Endothelial cell of umbilical vein (primary cell): ENCODE measurements around the gene SP140. TPM values are rescaled to one million over a fixed set of nuclear protein-coding genes. Genes with fewer than 3 reads are reported as not detected.

Experiments used
- BruUV-seq: library from RNA; stranded (reverse); fragments of 400-500 nt; replicated peaks from 2 replicates; lab custom pipeline; 2021; lab: Mats Ljungman, UMichigan
- CTCF ChIA-PET: fragments of 300-600, 350-600 bp; sonication (Branson Sonifier 250); formaldehyde crosslinking; loops from one replicate; lab custom pipeline; 2021; ENCODE audit warnings: antibody characterized with exemption, inconsistent platforms; lab: Charles Lee
- POLR2A ChIA-PET: fragments of 300-600, 350-600 bp; sonication (Branson Sonifier 250); formaldehyde crosslinking; loops from one replicate; lab custom pipeline; 2021; ENCODE audit warnings: antibody characterized with exemption, inconsistent platforms; lab: Charles Lee
- DNase-seq: peaks from one replicate; pipeline ENCODE4 v3.0.0-alpha.2; 2011; ENCODE audit warnings: low read depth, low spot score
- FAIRE-seq: peaks from 2 replicates; lab custom pipeline; 2011; peaks lifted over from hg19 to GRCh38; lab: Jason Lieb, UNC
- H2AFZ ChIP-seq: 2 replicates; pipeline ENCODE4 v1.6.0; 2012; ENCODE audit warnings: low read depth, low read length, control low read depth, inconsistent platforms
- H3K27ac ChIP-seq: 2 replicates; pipeline ENCODE4 v1.5.1; 2011; ENCODE audit warnings: low read depth, mild to moderate bottlenecking, control low read depth, low read length, moderate library complexity; ENCODE audit not compliant: insufficient read depth
- H3K27me3 ChIP-seq, 2 experiments: 2 replicates each; pipeline versions ENCODE4 v1.6.0 to v1.6.1; 2011; ENCODE audit warnings: low read length in 2 of 2, mixed read lengths in 1 of 2; ENCODE audit not compliant: control insufficient read depth in 2 of 2, insufficient read depth in 2 of 2
- H3K36me3 ChIP-seq, 2 experiments: 2 replicates in 1 of 2; 3 replicates in 1 of 2; pipeline ENCODE4 v1.5.1; 2011; ENCODE audit warnings: low read length in 2 of 2, mild to moderate bottlenecking in 1 of 2, moderate library complexity in 1 of 2; ENCODE audit not compliant: control insufficient read depth in 2 of 2, insufficient read depth in 2 of 2; ENCODE audit errors: extremely low read depth in 1 of 2
- H3K4me1 ChIP-seq: 3 replicates; pipeline ENCODE4 v1.5.1; 2011; ENCODE audit warnings: mild to moderate bottlenecking, low read length; ENCODE audit not compliant: control insufficient read depth, insufficient read depth; ENCODE audit errors: extremely low read depth
- H3K4me2 ChIP-seq: 2 replicates; pipeline ENCODE4 v1.6.1; 2011; ENCODE audit warnings: low read length, control low read depth, mixed read lengths; ENCODE audit not compliant: insufficient read depth
- H3K4me3 ChIP-seq, 3 experiments: fragments of 200-600 bp in 1 of 3; sonication (generic), shearing (Covaris generic) in 1 of 3; replicated peaks in 1 of 3; 2 replicates each; pipeline ENCODE4 v1.5.1; 2011 to 2016; ENCODE audit warnings: control low read depth in 3 of 3, low read length in 3 of 3, mild to moderate bottlenecking in 2 of 3, inconsistent platforms in 1 of 3, low read depth in 1 of 3, moderate library complexity in 1 of 3; ENCODE audit not compliant: insufficient read depth in 1 of 3
- H3K79me2 ChIP-seq: 2 replicates; pipeline ENCODE4 v1.6.0; 2012; ENCODE audit warnings: low read length, inconsistent platforms; ENCODE audit not compliant: control insufficient read depth, insufficient read depth
- H3K9ac ChIP-seq: replicated peaks from 2 replicates; pipeline ENCODE3; 2011; ENCODE audit warnings: low read length, control low read depth; ENCODE audit not compliant: insufficient read depth; ENCODE audit errors: extremely low read depth
- H3K9me1 ChIP-seq: replicated peaks from 3 replicates; pipeline ENCODE4 v1.6.0; 2011; ENCODE audit warnings: mild to moderate bottlenecking, low read length; ENCODE audit not compliant: control insufficient read depth, insufficient read depth; ENCODE audit errors: extremely low read depth
- H3K9me3 ChIP-seq: replicated peaks from 2 replicates; pipeline ENCODE4 v1.5.1; 2012; ENCODE audit warnings: low read length, inconsistent platforms; ENCODE audit not compliant: control insufficient read depth, insufficient read depth
- H4K20me1 ChIP-seq: replicated peaks from 2 replicates; pipeline ENCODE3; 2011; ENCODE audit warnings: mild to moderate bottlenecking, low read length; ENCODE audit not compliant: control insufficient read depth, insufficient read depth; ENCODE audit errors: extremely low read depth
- EZH2 ChIP-seq: IDR thresholded peaks from 2 replicates; pipeline ENCODE4 v1.6.1; 2012; ENCODE audit warnings: borderline replicate concordance, low read depth, mild to moderate bottlenecking, moderate library complexity, low read length, inconsistent platforms; ENCODE audit not compliant: severe bottlenecking
- FOS ChIP-seq: IDR thresholded peaks from 2 replicates; pipeline ENCODE4 v1.6.1; 2011; ENCODE audit warnings: mild to moderate bottlenecking, low read length, moderate library complexity, borderline replicate concordance; ENCODE audit not compliant: insufficient read depth
- GATA2 ChIP-seq: IDR thresholded peaks from 2 replicates; pipeline ENCODE4 v1.7.0; 2011; ENCODE audit warnings: low read depth, mild to moderate bottlenecking, moderate library complexity, mixed read lengths, low read length; ENCODE audit not compliant: insufficient read length, insufficient read depth
- JUN ChIP-seq: IDR thresholded peaks from 2 replicates; pipeline ENCODE4 v1.6.1; 2011; ENCODE audit warnings: borderline replicate concordance, low read depth; ENCODE audit not compliant: insufficient read length, insufficient read depth
- MYC ChIP-seq: IDR thresholded peaks from one replicate; pipeline ENCODE4 v1.6.1; 2011; ENCODE audit warnings: mild to moderate bottlenecking, low read depth, low read length
- POLR2A ChIP-seq: IDR thresholded peaks from 2 replicates; pipeline ENCODE4 v1.6.1; 2012; ENCODE audit warnings: low read depth, mild to moderate bottlenecking, control low read depth, low read length
- POLR2AphosphoS5 ChIP-seq: IDR thresholded peaks from 2 replicates; pipeline ENCODE4 v1.6.1; 2012; ENCODE audit warnings: low read depth, mild to moderate bottlenecking, control low read depth, low read length, moderate library complexity; ENCODE audit not compliant: insufficient read depth
- dilution Hi-C: fragments of 300-500 bp; cut with MboI; formaldehyde crosslinking; loops from one replicate; pipeline ENCODE4 v1.15.0; 2019; ENCODE audit warnings: low sequenced_read_pairs; ENCODE audit not compliant: extremely low pct_ligation_motif_present
- intact Hi-C: fragments of 100-400 bp; cut with micrococcal nuclease; formaldehyde crosslinking; loops from one replicate; pipeline ENCODE4 v1.10.0; 2022
- polyA plus RNA-seq, 4 experiments: library from polyadenylated mRNA; depleted of rRNA in 3 of 4; stranded (reverse) in 3 of 4; unstranded in 1 of 4; fragments of >200 nt; gene quantifications; 2 replicates each; pipeline versions ENCODE4 v1.2.1 to v1.2.3, GENCODE V29; 2011 to 2012; ENCODE audit warnings: missing spikeins in 1 of 4
- total RNA-seq: library from RNA; stranded (reverse); gene quantifications from 2 replicates; pipeline ENCODE4 v1.2.3, GENCODE V29; 2021
- TF ChIP-seq, protein P1 (sequence below), 2 donors: IDR thresholded peaks; 1 replicate in 1 of 2; 2 replicates in 1 of 2; pipeline ENCODE4 v1.5.1; 2011; ENCODE audit warnings: low read length in 2 of 2, mild to moderate bottlenecking in 2 of 2, moderate library complexity in 2 of 2, control low read depth in 1 of 2, inconsistent platforms in 1 of 2, low read depth in 1 of 2; ENCODE audit not compliant: insufficient read depth in 1 of 2; ENCODE audit errors: extremely low read depth in 1 of 2
- TF ChIP-seq, protein P2 (sequence below): IDR thresholded peaks from 2 replicates; pipeline ENCODE4 v1.6.1; 2011; ENCODE audit not compliant: insufficient read depth, insufficient read length

The SP140 gene
- total and polyA plus RNA-seq, 2 donors (not counting 3 experiments of a cell fraction or from before 2014, with no cell fraction given), result not detected

DNA sequence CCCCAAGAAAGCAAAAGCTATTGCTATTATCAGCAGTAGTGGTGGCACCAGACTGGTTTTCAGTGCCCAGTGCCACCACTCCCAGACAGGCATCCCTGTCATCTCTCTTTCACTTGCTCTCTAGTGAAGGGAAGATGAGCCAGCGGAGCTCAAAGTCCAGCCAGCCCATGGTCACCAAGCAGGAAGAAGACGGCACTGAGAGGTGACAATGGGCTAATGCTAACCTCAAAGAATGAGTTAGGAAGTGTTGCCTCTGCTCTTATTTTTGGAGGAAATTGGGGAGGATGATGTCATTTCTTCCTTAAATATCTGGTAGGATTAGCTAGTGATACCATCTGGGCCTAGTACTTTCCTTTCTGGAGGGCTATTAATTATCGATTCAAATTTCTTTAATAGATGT lies 1.7 kb downstream of the SP140 start:
- dilution Hi-C loops (no loop called here), intact Hi-C loops (no loop called here)
- no peak for TF ChIP-seq GATA2
- TF ChIP-seq MYC, result no peak
- TF ChIP-seq EZH2, result no peak
- no peak for TF ChIP-seq FOS
- no peak for TF ChIP-seq POLR2A
- no peak for TF ChIP-seq POLR2AphosphoS5
- TF ChIP-seq, protein P1, sequence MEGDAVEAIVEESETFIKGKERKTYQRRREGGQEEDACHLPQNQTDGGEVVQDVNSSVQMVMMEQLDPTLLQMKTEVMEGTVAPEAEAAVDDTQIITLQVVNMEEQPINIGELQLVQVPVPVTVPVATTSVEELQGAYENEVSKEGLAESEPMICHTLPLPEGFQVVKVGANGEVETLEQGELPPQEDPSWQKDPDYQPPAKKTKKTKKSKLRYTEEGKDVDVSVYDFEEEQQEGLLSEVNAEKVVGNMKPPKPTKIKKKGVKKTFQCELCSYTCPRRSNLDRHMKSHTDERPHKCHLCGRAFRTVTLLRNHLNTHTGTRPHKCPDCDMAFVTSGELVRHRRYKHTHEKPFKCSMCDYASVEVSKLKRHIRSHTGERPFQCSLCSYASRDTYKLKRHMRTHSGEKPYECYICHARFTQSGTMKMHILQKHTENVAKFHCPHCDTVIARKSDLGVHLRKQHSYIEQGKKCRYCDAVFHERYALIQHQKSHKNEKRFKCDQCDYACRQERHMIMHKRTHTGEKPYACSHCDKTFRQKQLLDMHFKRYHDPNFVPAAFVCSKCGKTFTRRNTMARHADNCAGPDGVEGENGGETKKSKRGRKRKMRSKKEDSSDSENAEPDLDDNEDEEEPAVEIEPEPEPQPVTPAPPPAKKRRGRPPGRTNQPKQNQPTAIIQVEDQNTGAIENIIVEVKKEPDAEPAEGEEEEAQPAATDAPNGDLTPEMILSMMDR (IDR thresholded peaks at IDR 0.05; ENCODE audit: extremely low read depth in 1 of 2, insufficient read depth in 1 of 2, low read depth in 1 of 2, low read length in 2 of 2), result no peak
- TF ChIP-seq, protein P2, sequence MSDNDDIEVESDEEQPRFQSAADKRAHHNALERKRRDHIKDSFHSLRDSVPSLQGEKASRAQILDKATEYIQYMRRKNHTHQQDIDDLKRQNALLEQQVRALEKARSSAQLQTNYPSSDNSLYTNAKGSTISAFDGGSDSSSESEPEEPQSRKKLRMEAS, result no peak
- no peak for TF ChIP-seq JUN
- Histone ChIP-seq H3K4me2 (no peak overlapping the region), H3K27ac (no peak overlapping the region), H3K9me3 (no peaks in the 10 kb centered on the region), H3K79me2 (no peaks in the 10 kb centered on the region), H2AFZ (no peak overlapping the region), H3K36me3 (no peaks in the 10 kb centered on the region), H4K20me1 (no peaks in the 10 kb centered on the region), H3K4me3 (no peak overlapping the region), H3K9ac (no peak overlapping the region), H3K9me1 (no peaks in the 10 kb centered on the region), H3K4me1 (peaks cover 7% of the 10 kb centered on the region), H3K27me3 (no peaks in the 10 kb centered on the region)
- no peak for DNase-seq
- CTCF ChIA-PET, result no interaction called here
- FAIRE-seq, result no peak
- BruUV-seq, result no TSS peak
- POLR2A ChIA-PET, result no interaction called here
